Measurements from ENCODE around the gene SRC. TPM values are rescaled to one million over a fixed set of nuclear protein-coding genes. Genes with fewer than 3 reads are reported as not detected.

SRC gene
- total RNA-seq, 2 donors from 2014 or later, result 6.9 to 14.3 TPM

GRCh38 chr20:37376791-37377190, 30.9 kb downstream of the SRC start:
- TF ChIP-seq, protein P1, sequence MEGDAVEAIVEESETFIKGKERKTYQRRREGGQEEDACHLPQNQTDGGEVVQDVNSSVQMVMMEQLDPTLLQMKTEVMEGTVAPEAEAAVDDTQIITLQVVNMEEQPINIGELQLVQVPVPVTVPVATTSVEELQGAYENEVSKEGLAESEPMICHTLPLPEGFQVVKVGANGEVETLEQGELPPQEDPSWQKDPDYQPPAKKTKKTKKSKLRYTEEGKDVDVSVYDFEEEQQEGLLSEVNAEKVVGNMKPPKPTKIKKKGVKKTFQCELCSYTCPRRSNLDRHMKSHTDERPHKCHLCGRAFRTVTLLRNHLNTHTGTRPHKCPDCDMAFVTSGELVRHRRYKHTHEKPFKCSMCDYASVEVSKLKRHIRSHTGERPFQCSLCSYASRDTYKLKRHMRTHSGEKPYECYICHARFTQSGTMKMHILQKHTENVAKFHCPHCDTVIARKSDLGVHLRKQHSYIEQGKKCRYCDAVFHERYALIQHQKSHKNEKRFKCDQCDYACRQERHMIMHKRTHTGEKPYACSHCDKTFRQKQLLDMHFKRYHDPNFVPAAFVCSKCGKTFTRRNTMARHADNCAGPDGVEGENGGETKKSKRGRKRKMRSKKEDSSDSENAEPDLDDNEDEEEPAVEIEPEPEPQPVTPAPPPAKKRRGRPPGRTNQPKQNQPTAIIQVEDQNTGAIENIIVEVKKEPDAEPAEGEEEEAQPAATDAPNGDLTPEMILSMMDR (IDR thresholded peaks at IDR 0.05), result no peak

DNA sequence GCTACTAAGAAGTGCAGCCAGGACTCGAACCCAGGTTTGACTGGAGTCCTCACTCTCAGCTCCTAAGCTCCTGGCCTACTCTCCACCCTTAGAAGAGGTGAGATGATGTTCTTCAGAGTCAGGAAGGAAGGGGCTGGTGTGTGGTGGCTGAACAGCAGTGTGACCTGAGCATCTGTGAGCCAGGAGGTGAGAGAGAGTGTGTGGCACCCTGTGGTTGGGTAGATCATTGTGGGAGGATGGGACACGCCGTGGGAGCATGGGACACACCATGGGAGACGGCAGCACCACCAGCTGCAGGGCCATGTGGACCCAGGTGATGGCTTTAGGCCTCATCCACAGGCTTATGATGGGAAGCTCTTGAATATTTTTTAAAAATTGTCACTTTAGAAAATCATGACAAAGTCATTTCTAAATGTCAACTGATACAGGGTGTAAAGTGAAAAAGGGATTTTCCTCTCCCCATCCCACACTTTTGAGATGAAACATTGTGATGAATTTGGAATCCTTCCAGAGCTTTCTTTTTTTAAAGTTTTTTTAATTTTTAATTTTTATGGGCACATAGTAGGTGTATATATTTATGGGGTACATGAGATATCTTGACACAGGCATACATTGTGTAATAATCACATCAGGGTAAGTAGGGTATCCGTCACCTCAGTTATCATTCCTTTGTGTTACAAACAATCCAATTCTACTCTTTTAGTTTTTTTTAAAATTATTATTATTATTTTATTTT, 31.6 kb downstream of the SRC start:
- H3K4me3 ChIP-seq, result no peak overlapping the region
- H3K9me3 ChIP-seq, result no peaks in the 10 kb centered on the region
- TF ChIP-seq, protein P1 (IDR thresholded peaks at IDR 0.05), result no peak
- no peaks in the 10 kb centered on the region for H3K36me3 ChIP-seq
- DNase-seq (ENCODE audit: low spot score), result no peak
- H3K27me3 ChIP-seq, result no peaks in the 10 kb centered on the region
- no peak overlapping the region for H3K27ac ChIP-seq
- no peaks in the 10 kb centered on the region for H3K4me1 ChIP-seq

More at GRCh38 chr20:37376791-37377190, 30.9 kb downstream of the SRC start:
- Histone ChIP-seq H3K36me3 (no peaks in the 10 kb centered on the region), H3K9me3 (no peaks in the 10 kb centered on the region), H3K4me1 (no peaks in the 10 kb centered on the region), H3K27ac (no peak overlapping the region), H3K4me3 (no peak overlapping the region), H3K27me3 (no peaks in the 10 kb centered on the region)
- no peak for DNase-seq (ENCODE audit: low spot score)

GRCh38 chr20:37378420-37378784, 32.5 kb downstream of the SRC start:
- H3K4me3 ChIP-seq, result no peak overlapping the region
- H3K36me3 ChIP-seq, result no peaks in the 10 kb centered on the region
- no peaks in the 10 kb centered on the region for H3K9me3 ChIP-seq
- no peak for DNase-seq (ENCODE audit: low spot score)
- H3K27ac ChIP-seq, result no peak overlapping the region
- no peaks in the 10 kb centered on the region for H3K4me1 ChIP-seq
- H3K27me3 ChIP-seq, result no peaks in the 10 kb centered on the region
- TF ChIP-seq, protein P1 (IDR thresholded peaks at IDR 0.05), result no peak

GRCh38 chr20:37378785-37379598, 33.1 kb downstream of the SRC start:
- no peak for DNase-seq (ENCODE audit: low spot score)
- Histone ChIP-seq H3K27me3 (no peaks in the 10 kb centered on the region), H3K4me1 (peaks cover 0 to 2% of the 10 kb centered on the region in 2 donors), H3K36me3 (no peaks in the 10 kb centered on the region), H3K4me3 (no peak overlapping the region), H3K9me3 (no peaks in the 10 kb centered on the region), H3K27ac (no peak overlapping the region)
- TF ChIP-seq, protein P1 (IDR thresholded peaks at IDR 0.05), result no peak

DNA sequence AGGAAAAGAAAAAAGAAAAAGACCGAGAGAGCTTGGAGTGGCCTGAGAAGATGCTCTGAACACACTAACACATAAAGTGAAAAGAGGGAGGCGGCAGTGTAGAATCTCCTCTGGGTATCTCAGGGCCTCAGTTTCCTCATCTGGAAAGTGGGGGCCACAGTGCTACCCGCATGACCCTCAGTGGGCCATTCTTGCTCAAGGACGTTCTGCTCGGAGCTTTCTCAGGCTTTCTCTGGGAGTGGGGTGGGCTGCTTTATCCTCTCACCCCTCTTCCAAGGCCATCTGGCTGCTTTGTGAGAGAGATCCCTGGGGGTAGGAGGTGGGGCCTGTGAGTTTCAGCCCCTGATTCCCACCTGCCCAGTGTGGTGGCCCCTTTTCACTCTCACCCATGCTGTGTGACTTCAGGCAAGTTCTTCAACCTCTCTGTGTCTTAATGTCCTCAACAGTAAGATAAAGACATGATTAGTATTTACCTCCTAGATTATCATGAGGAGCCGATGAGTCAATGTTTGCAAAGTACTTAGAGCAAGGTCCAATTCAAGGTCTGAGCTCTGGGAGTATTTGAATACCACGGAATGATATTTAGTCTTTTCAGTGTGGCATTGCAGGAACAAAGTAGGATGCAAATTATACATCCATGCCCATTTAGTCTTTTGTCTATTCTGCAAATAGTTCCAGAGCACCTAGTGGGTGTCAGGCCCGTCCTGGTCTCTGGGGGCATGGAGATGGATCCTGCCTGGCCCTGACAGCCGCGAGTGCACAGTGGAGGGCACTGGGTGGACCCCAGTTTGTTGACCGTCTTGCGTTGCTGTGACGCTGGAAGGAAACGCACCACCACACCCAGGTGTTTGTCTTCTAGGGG, 34.3 kb downstream of the SRC start:
- TF ChIP-seq, protein P1 (IDR thresholded peaks at IDR 0.05), result no peak
- Histone ChIP-seq H3K36me3 (peaks cover 2% of the 10 kb centered on the region), H3K4me3 (no peak overlapping the region), H3K27ac (no peak overlapping the region), H3K27me3 (no peaks in the 10 kb centered on the region), H3K4me1 (peaks cover 0 to 11% of the 10 kb centered on the region in 2 donors), H3K9me3 (no peaks in the 10 kb centered on the region)
- no peak for DNase-seq (ENCODE audit: low spot score)

Measured in right atrium auricular region (tissue), 2 donors.